ENCODE data around the gene PYGB.

PYGB gene

GRCh38 chr20:25289886-25290597 is 42.2 kb downstream of the PYGB start:
- DNase-seq (ENCODE audit: low read depth) = no peak
- H3K4me3 ChIP-seq (ENCODE audit: low read depth, low read length) = no peak overlapping the region
- no peak for TF ChIP-seq CTCF (IDR thresholded peaks at IDR 0.05; ENCODE audit: low read depth, low read length, missing control alignments)
- in situ Hi-C loops (cut with HindIII; ENCODE audit: low sequenced_read_pairs) = no loop called here

GRCh38 chr20:25290646-25291431 is 43.0 kb downstream of the PYGB start:
- in situ Hi-C loops (cut with HindIII; ENCODE audit: low sequenced_read_pairs) = no loop called here
- no peak overlapping the region for H3K4me3 ChIP-seq (ENCODE audit: low read depth, low read length)
- TF ChIP-seq CTCF (IDR thresholded peaks at IDR 0.05; ENCODE audit: low read depth, low read length, missing control alignments) = no peak
- no peak for DNase-seq (ENCODE audit: low read depth)

GRCh38 chr20:25291432-25292133 is 43.7 kb downstream of the PYGB start:
- in situ Hi-C loops (cut with HindIII; ENCODE audit: low sequenced_read_pairs) = no loop called here
- no peak overlapping the region for H3K4me3 ChIP-seq (ENCODE audit: low read depth, low read length)
- DNase-seq (ENCODE audit: low read depth) = no peak
- no peak for TF ChIP-seq CTCF (IDR thresholded peaks at IDR 0.05; ENCODE audit: low read depth, low read length, missing control alignments)

- H3K4me3 ChIP-seq (ENCODE audit: low read depth, low read length) = no peak overlapping the region
- DNase-seq (ENCODE audit: low read depth) = no peak
- in situ Hi-C loops (cut with HindIII; ENCODE audit: low sequenced_read_pairs) = no loop called here
- no peak for TF ChIP-seq CTCF (IDR thresholded peaks at IDR 0.05; ENCODE audit: low read depth, low read length, missing control alignments)
These were observed 44.4 kb downstream of the PYGB start for GRCh38 chr20:25292176-25292891.

GRCh38 chr20:25293507-25293906 is 45.6 kb downstream of the PYGB start:
- no peak overlapping the region for H3K4me3 ChIP-seq (ENCODE audit: low read depth, low read length)
- TF ChIP-seq CTCF (IDR thresholded peaks at IDR 0.05; ENCODE audit: low read depth, low read length, missing control alignments) = no peak
- no peak for DNase-seq (ENCODE audit: low read depth)
- in situ Hi-C loops (cut with HindIII; ENCODE audit: low sequenced_read_pairs) = no loop called here

GRCh38 chr20:25293910-25294458 is 46.1 kb downstream of the PYGB start:
- no peak for DNase-seq (ENCODE audit: low read depth)
- in situ Hi-C loops (cut with HindIII; ENCODE audit: low sequenced_read_pairs) = no loop called here
- H3K4me3 ChIP-seq (ENCODE audit: low read depth, low read length) = no peak overlapping the region
- no peak for TF ChIP-seq CTCF (IDR thresholded peaks at IDR 0.05; ENCODE audit: low read depth, low read length, missing control alignments)
